Caki2 (cell line): ENCODE measurements around the gene FMO5. TPM values are rescaled to one million over a fixed set of nuclear protein-coding genes. Genes with fewer than 3 reads are reported as not detected.
"Not testable (repeated sequence)": the region's sequence is repeated elsewhere in the genome, so short reads cannot be mapped to it uniquely, and the experiment has no call there.

Experiments
- DNase-seq: peaks from one replicate; pipeline ENCODE4 v3.0.0-alpha.2; 2015; ENCODE audit warnings: low read depth
- in situ Hi-C: cut with HindIII; loops from 2 replicates; pipeline ENCODE4 v1.10.0; 2016; ENCODE audit warnings: low sequenced_read_pairs, low pct_unique_long_range_greater_than_20kb, mixed read lengths
- total RNA-seq: library from RNA; depleted of rRNA; stranded (reverse); fragments of >200 nt; shearing (Covaris generic); gene quantifications from 2 replicates; pipeline ENCODE4 v1.2.3, GENCODE V29; 2014; ENCODE audit warnings: low replicate concordance

FMO5 gene
- total RNA-seq, 1 experiment from 2014 or later: 0.30 TPM

GRCh38 chr1:147214842-147215539, 10.1 kb downstream of the FMO5 start:
- DNase-seq: no peak
- in situ Hi-C loops: no loop called here

- no peak for DNase-seq
- in situ Hi-C loops: no loop called here
These were observed 10.8 kb downstream of the FMO5 start for GRCh38 chr1:147214325-147214724.

GRCh38 chr1:147213271-147213670, 11.9 kb downstream of the FMO5 start:
- in situ Hi-C loops: no loop called here

GRCh38 chr1:147211577-147211976, 13.6 kb downstream of the FMO5 start:
- in situ Hi-C loops: no loop called here
- no peak for DNase-seq

More at GRCh38 chr1:147213271-147213670, 11.9 kb downstream of the FMO5 start:
- no peak for DNase-seq

- in situ Hi-C loops: no loop called here
These were observed 14.2 kb downstream of the FMO5 start for GRCh38 chr1:147210987-147211386.

GRCh38 chr1:147209825-147210821, 15.0 kb downstream of the FMO5 start:
- in situ Hi-C loops: no loop called here
- DNase-seq: no peak

More at GRCh38 chr1:147210987-147211386, 14.2 kb downstream of the FMO5 start:
- DNase-seq: no peak

- DNase-seq: no peak
- in situ Hi-C loops: no loop called here
These were observed 16.5 kb downstream of the FMO5 start for GRCh38 chr1:147208619-147209018.

GRCh38 chr1:147207192-147207591, 17.9 kb downstream of the FMO5 start:
- DNase-seq: no peak
- in situ Hi-C loops: no loop called here

GRCh38 chr1:147204080-147204479, 21.1 kb downstream of the FMO5 start:
- in situ Hi-C loops: no loop called here

GRCh38 chr1:147202576-147202975, 22.6 kb downstream of the FMO5 start:
- in situ Hi-C loops: no loop called here
- DNase-seq: peak; percentile 18

More at GRCh38 chr1:147204080-147204479, 21.1 kb downstream of the FMO5 start:
- no peak for DNase-seq

- in situ Hi-C loops: no loop called here
- no peak for DNase-seq
These were observed 23.4 kb downstream of the FMO5 start for GRCh38 chr1:147201786-147202185.

- in situ Hi-C loops: no loop called here
- DNase-seq: no peak
These were observed 23.9 kb downstream of the FMO5 start for GRCh38 chr1:147201276-147201675.

- in situ Hi-C loops, DNase-seq: not testable (repeated sequence)
These were observed 27.8 kb downstream of the FMO5 start for GRCh38 chr1:147197324-147197723.

GRCh38 chr1:147189514-147189913, 35.6 kb downstream of the FMO5 start:
- in situ Hi-C loops: no loop called here
- no peak for DNase-seq

GRCh38 chr1:147185432-147185831, 39.7 kb downstream of the FMO5 start:
- in situ Hi-C loops: no loop called here
- DNase-seq: no peak

- DNase-seq: no peak
- in situ Hi-C loops: no loop called here
These were observed 47.3 kb downstream of the FMO5 start for GRCh38 chr1:147177611-147178380.

GRCh38 chr1:147172168-147173016, 52.7 kb downstream of the FMO5 start, which contains the start of gene PRKAB2:
Gene PRKAB2, minus strand, starts transcription at chr1:147172470. Its CDS starts 326 bp downstream, at chr1:147172144.
- peak; percentile 99 for DNase-seq
- in situ Hi-C loops: no loop called here
